ENCODE results near the gene UQCC2. TPM values are rescaled to one million over a fixed set of nuclear protein-coding genes. Genes with fewer than 3 reads are reported as not detected.

UQCC2 gene
- total and polyA plus RNA-seq, 2 of the 4 experiments (the other 2 are of a cell fraction) = 13.8 to 34.5 TPM

GRCh38 chr6:33661106-33661838 is 50.2 kb downstream of the UQCC2 start:
- no peak overlapping the region for H3K4ac ChIP-seq (ENCODE audit: low read depth, low read length)
- no peak overlapping the region for H3K56ac ChIP-seq (ENCODE audit: extremely low read depth, insufficient read depth, low read length)
- H4K91ac ChIP-seq (ENCODE audit: insufficient read depth, low read depth, low read length) = no peak overlapping the region
- no peak overlapping the region for H2BK120ac ChIP-seq (ENCODE audit: low read depth, low read length)
- H3K4me1 ChIP-seq (ENCODE audit: control insufficient read depth, insufficient read depth, low read length) = no peaks in the 10 kb centered on the region
- in situ Hi-C loops (cut with MboI; ENCODE audit: low sequenced_read_pairs) (no loop called here), intact Hi-C loops (cut with micrococcal nuclease) (no loop called here), dilution Hi-C loops (cut with HindIII; ENCODE audit: low sequenced_read_pairs, unreplicated experiment) (no loop called here)
- H2AK9ac ChIP-seq (replicated peaks; ENCODE audit: low read depth, low read length, poor library complexity) = no peak overlapping the region
- H3K9ac ChIP-seq (ENCODE audit: low read depth, low read length) = no peak overlapping the region
- H2AFZ ChIP-seq (replicated peaks; ENCODE audit: low read length, poor library complexity) = no peak overlapping the region
- no peak overlapping the region for H2BK15ac ChIP-seq (ENCODE audit: low read depth, low read length)
- H3K27me3 ChIP-seq (ENCODE audit: control insufficient read depth, insufficient read depth, low read length) = no peaks in the 10 kb centered on the region; the same call in 1 of the 2 replicates
- H4K5ac ChIP-seq (ENCODE audit: low read depth, low read length) = no peak overlapping the region
- POLR2A ChIA-PET (ENCODE audit: unreplicated experiment) = no interaction called here
- H3K14ac ChIP-seq (replicated peaks; ENCODE audit: low read depth, low read length) = no peak overlapping the region
- no peak overlapping the region for H3K23ac ChIP-seq (ENCODE audit: low read depth, low read length)
- BruUV-seq (replicated peaks) = no TSS peak
- no peak overlapping the region for H4K8ac ChIP-seq (ENCODE audit: low read depth in 2 of 2, low read length in 2 of 2)
- no peaks in the 10 kb centered on the region for H4K20me1 ChIP-seq (ENCODE audit: insufficient read depth, low read length)
- H3K79me1 ChIP-seq (ENCODE audit: low read depth in 1 of 2, low read length in 2 of 2) = no peaks in the 10 kb centered on the region
- no peak overlapping the region for H3K27ac ChIP-seq (ENCODE audit: insufficient read depth, low read length)
- H3K4me3 ChIP-seq (ENCODE audit: insufficient read depth, low read depth, low read length) = no peak overlapping the region
- no peaks in the 10 kb centered on the region for H3K36me3 ChIP-seq (ENCODE audit: control insufficient read depth, insufficient read depth, low read length)
- 100% methylated on average over 1 of the region's 10 CpGs; no CpG with 5 or more reads in 1 of the 2 experiments for WGBS, 2 experiments (ENCODE audit: extremely low coverage in 2 of 2, insufficient read length in 1 of 2)
- ATAC-seq (ENCODE audit: low read depth) (no peak), DNase-seq (no peak)
- H3K9me1 ChIP-seq (ENCODE audit: insufficient read depth, low read length) = no peaks in the 10 kb centered on the region
- H3K4me2 ChIP-seq (ENCODE audit: low read depth, low read length) = no peak overlapping the region
- TF ChIP-seq ELK1 (IDR thresholded peaks at IDR 0.05; ENCODE audit: borderline replicate concordance, low read depth, low read length) (no peak), MAFK (IDR thresholded peaks at IDR 0.05; ENCODE audit: low read depth, low read length) (no peak), CEBPB (IDR thresholded peaks at IDR 0.05; ENCODE audit: low read depth, low read length) (no peak), MXI1 (IDR thresholded peaks at IDR 0.05; ENCODE audit: borderline replicate concordance, low read depth, low read length) (no peak), USF2 (IDR thresholded peaks at IDR 0.05; ENCODE audit: low read depth, low read length) (no peak), BHLHE40 (IDR thresholded peaks at IDR 0.05; ENCODE audit: low read depth, low read length) (no peak), MAZ (IDR thresholded peaks at IDR 0.05; ENCODE audit: borderline replicate concordance, low read depth, low read length) (no peak), POLR2A (IDR thresholded peaks at IDR 0.05; ENCODE audit: low read depth, low read length) (no peak), NFE2L2 (IDR thresholded peaks at IDR 0.05; ENCODE audit: low read depth, low read length) (no peak), RFX5 (IDR thresholded peaks at IDR 0.05; ENCODE audit: low read depth, low read length) (no peak), RAD21 (IDR thresholded peaks at IDR 0.05; ENCODE audit: low read length) (no peak), CHD1 (IDR thresholded peaks at IDR 0.05; ENCODE audit: low read depth, low read length) (no peak), SMC3 (IDR thresholded peaks at IDR 0.05; ENCODE audit: low read depth, low read length) (no peak), CTCF (conservative IDR thresholded peaks at IDR 0.05; ENCODE audit: low read depth, low read length) (no peak), RCOR1 (IDR thresholded peaks at IDR 0.05; ENCODE audit: insufficient replicate concordance, low read length) (no peak), FOS (IDR thresholded peaks at IDR 0.05; ENCODE audit: low read depth, low read length) (no peak)
- CTCF ChIA-PET = no interaction called here
- H2BK5ac ChIP-seq (ENCODE audit: low read depth, low read length, poor library complexity, severe bottlenecking) = no peak overlapping the region
- no peak overlapping the region for H2AK5ac ChIP-seq (ENCODE audit: low read depth, low read length)
- H3K18ac ChIP-seq (ENCODE audit: low read depth, low read length) = no peak overlapping the region
- no peak overlapping the region for H2BK20ac ChIP-seq (ENCODE audit: low read depth, low read length)
- H3K9me3 ChIP-seq (ENCODE audit: control insufficient read depth, insufficient read depth, low read length) = no peaks in the 10 kb centered on the region

Data from IMR-90 (cell line).